ENCODE measurements around the gene AOX1.
"Not testable (repeated sequence)": the region's sequence is repeated elsewhere in the genome, so short reads cannot be mapped to it uniquely, and the experiment has no call there.

The AOX1 gene

DNA sequence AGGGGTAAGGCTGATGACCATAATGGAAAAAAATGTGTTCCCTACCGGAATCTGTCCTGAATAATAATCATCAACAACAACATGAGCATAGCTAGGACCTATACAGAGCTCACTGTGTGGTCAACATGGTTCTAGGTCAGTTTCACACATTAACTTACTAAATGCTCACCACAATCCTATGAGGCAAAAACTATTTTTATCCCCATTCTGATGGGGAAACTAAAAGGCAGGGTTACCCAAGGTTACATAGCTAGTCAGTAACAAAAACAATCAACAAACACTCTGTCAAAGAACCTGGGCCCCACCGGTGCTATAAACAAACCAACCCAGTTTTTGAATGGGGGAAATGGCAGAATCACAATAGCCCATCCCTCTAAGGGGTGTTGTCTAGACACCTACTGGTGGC, 40.1 kb downstream of the AOX1 start:
- Mint-ChIP-seq H3K27ac (no peak overlapping the region), H3K36me3 (no peaks in the 10 kb centered on the region), H3K4me3 (no peak overlapping the region), H3K4me1 (no peaks in the 10 kb centered on the region), H3K27me3 (peaks cover 16% of the 10 kb centered on the region), H3K9me3 (no peaks in the 10 kb centered on the region)
- ATAC-seq (ENCODE audit: low read depth) (no peak), DNase-seq (ENCODE audit: low spot score in 2 of 2) (no peak)

DNA sequence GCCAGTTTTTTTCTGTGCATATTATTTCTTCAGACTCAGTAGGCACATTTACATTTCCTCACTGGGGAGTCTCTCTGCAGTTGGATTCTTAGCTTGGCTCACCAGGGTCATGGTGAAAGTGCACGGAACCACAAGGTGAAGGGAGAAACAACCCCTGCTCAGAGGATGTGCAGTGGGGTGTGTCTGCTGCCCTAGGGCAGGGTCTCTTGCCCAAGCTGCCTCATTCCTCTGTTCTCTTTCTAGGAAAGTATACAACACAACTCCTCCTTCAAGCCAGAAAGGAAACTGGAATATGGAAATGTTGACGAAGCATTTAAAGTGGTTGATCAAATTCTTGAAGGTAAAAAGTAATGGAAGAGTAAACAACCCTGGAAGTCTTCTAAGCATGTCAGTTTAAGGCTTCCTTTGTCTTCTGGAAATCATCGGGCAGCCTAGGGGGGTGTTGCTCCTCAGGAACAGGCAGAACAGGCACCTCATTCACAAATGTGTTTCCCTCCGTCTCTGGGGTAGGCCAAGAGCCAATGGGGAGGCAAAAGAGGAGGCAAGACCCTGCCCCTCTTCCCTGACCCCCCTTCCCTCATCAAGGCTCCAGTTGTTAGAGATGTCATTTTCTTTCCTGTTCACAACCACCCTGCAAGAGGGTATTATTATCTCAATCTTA, 41.4 kb downstream of the AOX1 start:
- no peak overlapping the region for H3K27ac Mint-ChIP-seq
- no peaks in the 10 kb centered on the region for H3K36me3 Mint-ChIP-seq
- H3K4me1 Mint-ChIP-seq, result no peaks in the 10 kb centered on the region
- H3K9me3 Mint-ChIP-seq, result no peaks in the 10 kb centered on the region
- peaks cover 16% of the 10 kb centered on the region for H3K27me3 Mint-ChIP-seq
- ATAC-seq (ENCODE audit: low read depth) (no peak), DNase-seq (ENCODE audit: low spot score in 2 of 2) (no peak)
- H3K4me3 Mint-ChIP-seq, result no peak overlapping the region

DNA sequence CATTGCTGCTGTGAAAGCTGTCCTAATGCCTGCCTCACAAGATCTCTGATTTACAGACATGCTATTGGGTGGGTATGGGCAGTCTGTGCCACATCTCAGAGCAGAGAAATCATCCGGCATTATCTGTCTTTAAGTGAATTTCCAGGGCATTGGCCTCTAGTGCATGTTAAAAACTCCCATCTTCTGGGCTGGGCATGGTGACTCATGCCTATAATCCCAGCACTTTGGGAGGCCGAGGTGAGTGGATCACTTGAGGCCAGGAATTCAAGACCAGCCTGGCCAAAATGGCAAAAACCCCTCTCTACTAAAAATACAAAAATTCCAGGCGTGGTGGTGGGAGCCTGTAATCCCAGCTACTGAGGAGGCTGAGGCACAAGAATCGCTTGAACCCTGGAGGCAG, 42.6 kb downstream of the AOX1 start:
- H3K27ac Mint-ChIP-seq; H3K36me3 Mint-ChIP-seq; H3K4me3 Mint-ChIP-seq; ATAC-seq (ENCODE audit: low read depth); H3K9me3 Mint-ChIP-seq; H3K4me1 Mint-ChIP-seq; DNase-seq (ENCODE audit: low spot score in 2 of 2): not testable (repeated sequence)
- peaks cover 12% of the 10 kb centered on the region for H3K27me3 Mint-ChIP-seq

DNA sequence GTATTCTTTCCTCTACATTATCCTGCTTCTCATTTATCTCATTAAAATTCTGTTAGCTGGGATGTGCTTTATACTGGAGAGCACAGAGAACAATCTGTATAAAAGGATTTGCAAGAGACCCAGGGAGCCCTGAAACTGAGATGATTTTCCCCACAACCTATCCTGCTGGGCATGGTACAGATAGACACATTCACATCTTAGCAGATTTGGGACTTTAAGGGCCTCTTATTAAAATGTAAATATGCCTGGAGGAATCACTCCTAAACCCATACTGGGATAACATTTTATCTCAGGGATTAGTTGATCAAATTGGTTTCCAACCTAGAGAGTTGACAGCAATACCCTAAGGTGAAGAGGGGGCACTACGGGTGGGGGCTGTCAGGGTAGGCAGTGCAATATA, 45.5 kb downstream of the AOX1 start:
- DNase-seq (ENCODE audit: low spot score in 2 of 2), result no peak
- Mint-ChIP-seq H3K4me1 (no peaks in the 10 kb centered on the region), H3K4me3 (no peak overlapping the region), H3K27ac (no peak overlapping the region), H3K9me3 (no peaks in the 10 kb centered on the region), H3K27me3 (peaks cover 12% of the 10 kb centered on the region), H3K36me3 (no peaks in the 10 kb centered on the region)
- ATAC-seq (ENCODE audit: low read depth), result no peak

DNA sequence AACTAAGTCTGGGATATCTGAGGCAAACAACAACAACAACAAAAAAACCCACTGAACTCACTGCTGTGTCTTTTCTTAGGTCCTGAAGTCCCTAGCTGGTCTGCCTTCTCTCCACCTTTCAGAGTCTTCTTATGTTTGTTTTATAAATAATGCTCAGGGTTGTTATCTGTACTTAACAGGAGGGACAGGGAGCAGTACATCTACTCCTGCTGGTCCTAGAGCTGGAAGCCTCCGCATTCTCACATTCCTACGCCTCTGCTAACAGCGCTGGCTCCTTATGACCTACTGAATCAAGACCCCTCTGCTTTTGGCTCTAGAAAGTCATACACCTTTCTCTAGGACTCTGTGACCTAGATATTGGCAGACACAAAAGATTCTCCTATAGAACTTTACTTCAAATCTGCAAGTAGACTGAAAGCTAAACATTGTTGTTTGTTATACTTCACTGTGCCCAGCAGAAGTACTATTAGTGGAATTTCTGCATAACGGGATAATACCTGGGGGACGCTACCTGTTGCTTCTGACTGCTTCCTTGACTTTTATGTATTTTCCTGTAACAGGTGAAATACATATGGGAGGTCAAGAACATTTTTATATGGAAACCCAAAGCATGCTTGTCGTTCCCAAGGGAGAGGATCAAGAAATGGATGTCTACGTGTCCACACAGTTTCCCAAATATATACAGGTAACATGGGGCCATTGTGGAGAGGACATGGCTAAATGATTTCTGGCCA, 48.6 kb downstream of the AOX1 start:
- H3K27me3 Mint-ChIP-seq, result peaks cover 14% of the 10 kb centered on the region
- no peak for ATAC-seq (ENCODE audit: low read depth)

DNA sequence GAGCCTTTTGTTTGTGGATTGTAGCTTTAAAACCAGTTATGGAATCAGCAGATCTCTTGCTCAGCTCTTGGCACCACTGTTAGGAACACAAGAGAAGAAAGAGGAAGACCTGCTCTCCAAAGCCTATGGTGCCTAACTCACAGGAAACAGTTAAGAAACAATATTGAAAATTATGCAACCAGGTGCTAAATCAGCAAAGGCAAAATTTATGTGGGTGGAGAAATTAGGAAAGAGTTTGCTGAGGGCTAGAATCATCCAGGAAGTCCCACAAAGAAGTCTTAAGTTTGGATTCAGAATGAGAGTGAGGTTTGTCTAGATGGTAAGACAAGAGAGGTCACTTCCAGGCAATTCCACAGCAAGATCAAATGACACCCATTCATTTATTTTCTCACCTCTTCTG, 49.4 kb downstream of the AOX1 start:
- Mint-ChIP-seq H3K9me3 (no peaks in the 10 kb centered on the region), H3K4me1 (no peaks in the 10 kb centered on the region), H3K27ac (no peak overlapping the region), H3K27me3 (peaks cover 13% of the 10 kb centered on the region), H3K36me3 (no peaks in the 10 kb centered on the region), H3K4me3 (no peak overlapping the region)
- ATAC-seq (ENCODE audit: low read depth) (no peak), DNase-seq (ENCODE audit: low spot score in 2 of 2) (no peak)

More for the DNA sequence above, 48.6 kb downstream of the AOX1 start:
- Mint-ChIP-seq H3K36me3 (no peaks in the 10 kb centered on the region), H3K9me3 (no peaks in the 10 kb centered on the region), H3K27ac (no peak overlapping the region), H3K4me1 (no peaks in the 10 kb centered on the region), H3K4me3 (no peak overlapping the region)
- DNase-seq (ENCODE audit: low spot score in 2 of 2), result no peak

DNA sequence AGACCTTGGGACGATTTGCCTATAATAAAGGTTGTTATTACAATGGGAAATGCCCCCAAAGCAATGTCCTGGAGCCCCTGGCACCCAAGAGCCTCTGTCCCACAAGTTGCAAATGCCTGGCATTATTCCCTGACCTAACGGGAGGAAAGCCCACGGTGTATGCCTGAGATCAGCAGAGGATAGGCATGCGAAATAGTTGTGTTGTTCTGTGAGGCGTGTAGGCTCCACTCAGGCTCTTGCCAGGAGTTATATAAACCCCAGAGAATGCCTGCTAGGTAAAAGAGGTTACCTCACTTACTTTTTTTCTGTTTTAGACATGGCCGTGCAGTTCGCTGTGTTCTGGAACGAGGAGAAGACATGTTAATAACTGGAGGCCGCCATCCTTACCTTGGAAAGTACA, 52.1 kb downstream of the AOX1 start:
- Mint-ChIP-seq H3K9me3 (no peaks in the 10 kb centered on the region), H3K27me3 (peaks cover 13% of the 10 kb centered on the region), H3K4me1 (no peaks in the 10 kb centered on the region), H3K4me3 (no peak overlapping the region), H3K36me3 (no peaks in the 10 kb centered on the region), H3K27ac (no peak overlapping the region)
- DNase-seq (ENCODE audit: low spot score in 2 of 2), result no peak
- no peak for ATAC-seq (ENCODE audit: low read depth)

DNA sequence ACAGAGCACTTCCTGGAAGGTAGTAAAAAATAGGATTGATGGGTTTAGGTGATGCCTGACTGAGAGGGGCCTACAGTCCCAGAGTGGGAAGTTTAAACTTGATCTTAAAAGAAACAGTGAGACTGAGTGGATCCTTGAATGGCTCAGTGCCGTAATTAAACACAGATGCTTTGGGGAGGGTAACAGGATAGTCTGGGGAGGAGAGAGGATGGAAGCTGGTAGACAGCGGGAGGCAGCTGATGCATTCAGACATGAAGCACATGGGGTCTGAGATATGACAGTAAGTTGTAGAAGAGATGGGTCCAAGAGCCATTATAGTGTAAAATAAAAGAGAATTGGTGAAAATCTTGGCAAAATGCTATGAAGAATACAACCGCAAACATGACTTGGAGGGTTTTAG, 54.4 kb downstream of the AOX1 start:
- H3K27me3 Mint-ChIP-seq, result peaks cover 11% of the 10 kb centered on the region

DNA sequence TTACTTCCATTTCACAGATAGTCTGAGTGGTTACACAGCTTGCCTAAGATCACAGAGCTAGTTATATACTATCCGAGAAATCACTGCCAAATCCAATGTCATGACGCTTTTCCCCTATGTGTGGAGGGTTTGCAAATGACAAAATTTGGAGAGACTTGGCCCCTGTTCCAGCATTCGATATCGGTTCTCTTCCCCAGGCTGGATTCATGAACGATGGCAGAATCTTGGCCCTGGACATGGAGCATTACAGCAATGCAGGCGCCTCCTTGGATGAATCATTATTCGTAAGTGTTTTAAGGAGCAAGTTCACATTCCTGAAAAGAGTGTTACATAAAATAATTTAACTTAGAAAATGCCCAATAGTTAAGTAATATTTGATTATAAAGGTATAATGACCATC, 55.1 kb downstream of the AOX1 start:
- DNase-seq (ENCODE audit: low spot score in 2 of 2), result no peak
- no peak overlapping the region for H3K27ac Mint-ChIP-seq
- H3K4me3 Mint-ChIP-seq, result no peak overlapping the region
- peaks cover 5% of the 10 kb centered on the region for H3K27me3 Mint-ChIP-seq
- no peaks in the 10 kb centered on the region for H3K36me3 Mint-ChIP-seq
- no peaks in the 10 kb centered on the region for H3K4me1 Mint-ChIP-seq
- no peaks in the 10 kb centered on the region for H3K9me3 Mint-ChIP-seq
- ATAC-seq (ENCODE audit: low read depth), result no peak

More for the DNA sequence above, 54.4 kb downstream of the AOX1 start:
- Mint-ChIP-seq H3K27ac (no peak overlapping the region), H3K4me3 (no peak overlapping the region), H3K4me1 (no peaks in the 10 kb centered on the region), H3K9me3 (no peaks in the 10 kb centered on the region), H3K36me3 (no peaks in the 10 kb centered on the region)
- ATAC-seq (ENCODE audit: low read depth) (no peak), DNase-seq (ENCODE audit: low spot score in 2 of 2) (no peak)

DNA sequence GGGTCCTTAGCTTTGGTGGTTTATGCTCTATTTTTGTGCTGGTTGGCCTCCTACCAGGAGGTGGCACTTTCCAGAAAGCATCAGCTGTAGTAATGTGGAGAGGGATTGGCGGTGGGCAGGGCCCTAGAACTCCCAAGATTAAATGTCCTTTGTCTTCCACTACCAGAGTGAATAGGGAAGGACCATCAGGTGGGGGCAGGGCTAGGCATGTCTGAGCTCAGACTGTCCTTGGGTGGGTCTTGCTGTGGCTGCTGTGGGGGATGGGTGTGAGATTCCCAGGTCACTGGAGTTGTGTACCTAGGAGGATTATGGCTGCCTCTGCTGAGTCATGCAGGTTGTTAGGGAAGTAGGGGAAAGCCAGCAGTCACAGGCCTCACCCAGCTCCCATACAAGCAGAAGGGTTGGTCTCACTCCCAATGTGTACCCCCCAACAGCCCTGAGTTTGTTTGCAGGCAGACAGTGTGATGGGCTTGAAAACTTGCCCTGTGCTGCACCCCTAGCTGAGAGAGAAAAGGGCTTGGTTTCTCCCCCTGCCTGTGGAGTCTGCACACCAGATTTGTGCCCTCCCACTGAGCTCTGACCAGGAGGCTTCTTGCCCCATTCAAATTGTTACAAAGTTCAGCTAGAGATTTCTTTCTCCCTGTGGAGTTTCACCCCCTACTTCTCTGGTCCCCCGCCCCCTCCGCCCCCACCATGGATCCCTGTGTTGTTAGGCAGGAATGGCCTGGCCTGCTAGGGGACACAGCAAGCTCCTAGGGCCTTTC, 62.9 kb downstream of the AOX1 start:
- DNase-seq (ENCODE audit: low spot score in 2 of 2), result not testable (repeated sequence)

DNA sequence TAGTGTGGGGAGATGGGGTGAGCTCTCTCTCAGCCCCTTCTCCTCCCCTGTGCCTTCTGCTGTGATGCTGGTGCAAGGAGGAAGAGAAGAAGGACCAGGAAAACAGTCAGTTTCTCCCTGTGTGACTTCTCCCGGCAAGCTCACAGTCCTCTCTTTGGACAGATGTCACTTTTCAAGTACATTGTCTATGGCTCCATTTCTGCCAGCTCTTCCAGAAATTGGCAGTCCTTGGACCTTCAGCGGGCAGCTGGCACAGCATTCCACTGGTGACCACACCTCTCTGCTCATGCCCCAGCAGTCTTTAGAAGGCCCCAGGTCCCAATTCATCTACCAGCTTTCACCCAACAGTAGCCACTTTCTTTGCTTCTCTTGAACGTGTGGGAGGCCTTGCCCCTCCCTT, 63.9 kb downstream of the AOX1 start:
- Mint-ChIP-seq H3K27ac (no peak overlapping the region), H3K27me3 (peaks cover 15% of the 10 kb centered on the region), H3K4me3 (no peak overlapping the region), H3K4me1 (no peaks in the 10 kb centered on the region), H3K9me3 (no peaks in the 10 kb centered on the region), H3K36me3 (no peaks in the 10 kb centered on the region)
- DNase-seq (ENCODE audit: low spot score in 2 of 2) (no peak), ATAC-seq (ENCODE audit: low read depth) (no peak)

More for the DNA sequence above, 62.9 kb downstream of the AOX1 start:
- H3K27ac Mint-ChIP-seq; H3K4me1 Mint-ChIP-seq; H3K4me3 Mint-ChIP-seq; ATAC-seq (ENCODE audit: low read depth); H3K36me3 Mint-ChIP-seq; H3K9me3 Mint-ChIP-seq: not testable (repeated sequence)
- H3K27me3 Mint-ChIP-seq, result peaks cover 15% of the 10 kb centered on the region

DNA sequence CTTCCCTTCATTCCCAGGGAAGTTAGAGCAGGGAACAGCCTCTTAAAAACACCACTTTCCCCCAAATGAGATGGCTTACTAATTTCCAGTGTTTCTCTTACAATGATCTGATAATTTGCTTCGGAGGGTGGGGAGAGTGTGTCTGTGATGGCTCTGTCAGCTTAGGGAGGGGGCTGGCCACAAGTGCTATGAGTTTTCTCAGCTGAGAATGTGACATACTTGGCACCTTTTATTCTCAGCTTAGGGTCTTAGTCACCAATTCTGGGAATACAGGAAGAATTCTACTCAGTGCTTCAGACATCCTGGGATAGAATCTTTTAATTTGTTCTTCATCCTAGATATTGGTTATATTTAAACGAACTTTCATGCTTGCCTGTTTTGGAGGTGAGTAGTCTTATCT, 64.4 kb downstream of the AOX1 start:
- no peak for DNase-seq (ENCODE audit: low spot score in 2 of 2)
- peaks cover 15% of the 10 kb centered on the region for H3K27me3 Mint-ChIP-seq
- H3K36me3 Mint-ChIP-seq, result no peaks in the 10 kb centered on the region
- no peaks in the 10 kb centered on the region for H3K4me1 Mint-ChIP-seq
- no peak overlapping the region for H3K4me3 Mint-ChIP-seq
- no peaks in the 10 kb centered on the region for H3K9me3 Mint-ChIP-seq
- ATAC-seq (ENCODE audit: low read depth), result no peak
- H3K27ac Mint-ChIP-seq, result no peak overlapping the region

DNA sequence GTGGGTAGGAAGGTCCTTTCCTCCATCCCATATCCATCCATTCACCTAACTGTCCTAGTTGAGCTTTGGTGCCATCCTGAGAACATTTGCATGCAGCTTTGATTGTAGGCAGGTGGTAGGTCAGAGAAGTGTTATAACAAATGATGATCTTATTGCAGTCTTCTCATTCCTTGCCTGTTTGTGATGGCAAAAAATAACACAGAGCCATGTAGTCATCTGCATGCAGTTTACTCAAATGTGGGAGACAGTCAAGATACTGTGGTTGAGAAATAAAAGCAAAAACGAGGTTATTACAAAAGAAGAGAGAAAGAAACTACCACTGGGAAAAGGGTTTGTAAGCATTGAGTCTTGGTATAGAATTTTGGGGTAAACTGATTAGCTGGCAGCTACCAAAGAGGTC, 66.3 kb downstream of the AOX1 start:
- H3K36me3 Mint-ChIP-seq, result no peaks in the 10 kb centered on the region
- ATAC-seq (ENCODE audit: low read depth) (no peak), DNase-seq (ENCODE audit: low spot score in 2 of 2) (no peak)
- H3K9me3 Mint-ChIP-seq, result no peaks in the 10 kb centered on the region
- H3K4me1 Mint-ChIP-seq, result no peaks in the 10 kb centered on the region
- no peak overlapping the region for H3K27ac Mint-ChIP-seq
- peaks cover 16% of the 10 kb centered on the region for H3K27me3 Mint-ChIP-seq
- no peak overlapping the region for H3K4me3 Mint-ChIP-seq

DNA sequence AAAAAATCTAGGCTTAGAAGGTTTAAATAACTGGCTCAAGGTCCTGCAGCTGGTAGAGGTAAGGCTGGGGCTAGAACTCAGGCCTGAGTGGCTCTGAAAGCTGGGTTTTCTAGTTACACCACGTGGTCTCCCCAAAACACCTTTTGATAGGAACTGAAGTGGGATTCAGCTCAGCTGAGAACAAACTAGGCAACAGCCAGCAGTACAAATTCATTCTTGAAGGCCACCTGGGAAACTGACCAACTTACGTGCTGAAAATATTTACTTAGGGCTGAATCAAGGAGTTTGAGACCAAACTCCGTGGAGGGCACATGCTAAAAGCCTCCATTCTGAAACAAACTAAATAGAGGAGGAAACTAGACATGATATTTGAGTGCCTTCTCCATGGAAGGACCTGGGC, 67.2 kb downstream of the AOX1 start:
- DNase-seq (ENCODE audit: low spot score in 2 of 2) (no peak), ATAC-seq (ENCODE audit: low read depth) (no peak)
- no peak overlapping the region for H3K4me3 Mint-ChIP-seq
- peaks cover 16% of the 10 kb centered on the region for H3K27me3 Mint-ChIP-seq
- H3K9me3 Mint-ChIP-seq, result no peaks in the 10 kb centered on the region
- H3K36me3 Mint-ChIP-seq, result no peaks in the 10 kb centered on the region
- H3K27ac Mint-ChIP-seq, result no peak overlapping the region
- H3K4me1 Mint-ChIP-seq, result no peaks in the 10 kb centered on the region

Data from memory B cell (primary cell).